Stimulated activated CD4-positive, alpha-beta T cell treated with anti-CD3 and anti-CD28 coated beads, TNF-alpha, amount 100 ng/mL, for 48 hours (primary cell): ENCODE measurements around the gene ANTXR2.
"Not testable (repeated sequence)": the region's sequence is repeated elsewhere in the genome, so short reads cannot be mapped to it uniquely, and the experiment has no call there.

Experiments
- DNase-seq, 3 donors: peaks; one replicate each; pipeline ENCODE4 v3.0.0-alpha.2; 2020; ENCODE audit warnings: low read depth in 3 of 3

ANTXR2 gene

DNA sequence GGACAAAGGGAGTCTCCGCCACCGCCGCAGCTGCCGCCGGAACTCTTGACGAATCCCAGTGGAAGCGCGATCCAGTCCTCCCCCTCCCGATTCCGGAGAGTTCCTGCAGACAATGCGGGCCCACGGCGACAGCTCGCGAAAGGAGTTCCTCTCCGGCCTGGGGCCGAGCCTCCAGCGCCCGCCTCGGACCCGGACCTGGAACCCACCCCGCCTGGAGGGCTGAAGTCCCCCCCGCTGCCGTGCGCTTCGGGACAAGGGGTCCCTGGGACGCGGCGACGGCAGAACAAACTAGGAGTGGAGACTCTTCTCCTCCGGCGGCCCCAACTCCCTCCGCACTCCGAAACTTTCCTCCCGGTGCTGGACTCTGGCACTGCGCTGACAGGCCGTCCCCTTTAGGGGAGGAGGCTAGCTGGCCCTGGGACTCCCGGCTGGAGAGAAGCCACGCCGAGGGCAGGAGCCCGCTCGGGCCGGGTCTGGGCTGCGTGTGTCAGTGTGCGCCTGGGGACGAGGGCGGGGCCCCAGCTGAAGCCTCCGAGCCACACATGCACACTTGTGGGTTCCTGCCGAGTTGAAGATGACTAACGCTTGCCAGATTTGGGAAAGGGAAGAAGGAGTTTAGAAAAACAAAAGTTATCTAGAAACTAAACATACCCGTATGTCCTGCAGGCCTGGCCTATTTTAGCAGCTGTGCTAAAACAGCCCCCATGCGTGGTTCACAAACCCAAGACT lies at the start of gene ANTXR2:
ANTXR2 (minus strand) TSS at position 486 of the 729 bp plus-strand sequence. CDS start 669 bp downstream, outside the sequence.
- peak in 2 of 3 donors; percentile 40 to 46 for DNase-seq

DNA sequence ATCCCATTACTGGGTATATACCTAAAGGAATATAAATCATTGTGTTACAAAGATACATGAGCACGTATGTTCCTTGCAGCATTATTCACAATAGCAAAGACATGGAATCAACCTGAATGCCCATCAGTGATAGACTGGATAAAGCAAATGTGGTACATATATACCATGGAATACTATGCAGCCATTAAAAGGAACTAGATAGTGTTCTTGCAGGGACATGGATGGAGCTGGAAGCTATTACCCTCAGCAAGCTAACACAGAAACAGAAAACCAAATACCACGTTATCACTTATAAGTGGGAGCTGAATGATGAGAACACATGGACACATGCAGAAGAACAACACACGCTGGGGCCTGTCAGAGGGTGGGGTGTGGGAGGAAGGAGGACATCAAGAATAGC lies 48.8 kb upstream of the ANTXR2 start:
- not testable (repeated sequence) for DNase-seq

DNA sequence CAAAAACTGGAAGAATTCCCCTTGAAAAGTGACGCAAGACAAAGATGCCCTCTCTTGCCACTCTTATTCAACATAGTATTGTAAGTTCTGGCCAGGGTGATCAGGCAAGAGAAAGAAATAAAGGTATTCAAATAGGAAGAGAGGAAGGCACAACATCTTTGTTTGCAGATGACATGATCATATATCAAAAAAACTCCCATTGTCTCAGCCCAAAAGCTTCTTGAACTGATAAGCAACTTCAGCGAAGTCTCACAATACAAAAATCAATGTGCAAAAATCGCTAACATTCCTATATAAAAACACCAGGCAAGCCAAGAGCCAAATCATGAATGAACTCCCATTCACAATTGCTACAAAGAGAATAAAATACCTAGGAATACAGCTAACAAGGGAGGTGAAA lies 46.6 kb upstream of the ANTXR2 start:
- not testable (repeated sequence) for DNase-seq

DNA sequence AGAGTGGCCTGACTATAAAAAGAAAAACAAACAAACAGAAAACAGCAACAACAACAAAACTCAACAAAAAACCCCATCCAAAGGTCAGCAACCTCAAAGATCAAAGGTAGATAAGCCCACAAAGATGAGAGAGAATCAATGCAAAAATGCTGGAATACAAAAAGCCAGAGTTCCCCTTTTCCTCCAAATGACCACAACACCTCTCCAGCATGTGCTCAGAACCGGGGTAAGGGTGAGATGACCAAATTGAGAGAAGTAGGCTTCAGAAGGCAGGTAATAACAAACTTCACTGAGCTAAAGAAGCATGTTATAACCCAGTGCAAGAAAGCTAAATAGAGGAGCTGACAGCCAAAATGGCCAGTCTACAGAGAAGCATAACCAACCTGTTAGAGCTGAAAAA lies 43.5 kb upstream of the ANTXR2 start:
- DNase-seq: no peak

DNA sequence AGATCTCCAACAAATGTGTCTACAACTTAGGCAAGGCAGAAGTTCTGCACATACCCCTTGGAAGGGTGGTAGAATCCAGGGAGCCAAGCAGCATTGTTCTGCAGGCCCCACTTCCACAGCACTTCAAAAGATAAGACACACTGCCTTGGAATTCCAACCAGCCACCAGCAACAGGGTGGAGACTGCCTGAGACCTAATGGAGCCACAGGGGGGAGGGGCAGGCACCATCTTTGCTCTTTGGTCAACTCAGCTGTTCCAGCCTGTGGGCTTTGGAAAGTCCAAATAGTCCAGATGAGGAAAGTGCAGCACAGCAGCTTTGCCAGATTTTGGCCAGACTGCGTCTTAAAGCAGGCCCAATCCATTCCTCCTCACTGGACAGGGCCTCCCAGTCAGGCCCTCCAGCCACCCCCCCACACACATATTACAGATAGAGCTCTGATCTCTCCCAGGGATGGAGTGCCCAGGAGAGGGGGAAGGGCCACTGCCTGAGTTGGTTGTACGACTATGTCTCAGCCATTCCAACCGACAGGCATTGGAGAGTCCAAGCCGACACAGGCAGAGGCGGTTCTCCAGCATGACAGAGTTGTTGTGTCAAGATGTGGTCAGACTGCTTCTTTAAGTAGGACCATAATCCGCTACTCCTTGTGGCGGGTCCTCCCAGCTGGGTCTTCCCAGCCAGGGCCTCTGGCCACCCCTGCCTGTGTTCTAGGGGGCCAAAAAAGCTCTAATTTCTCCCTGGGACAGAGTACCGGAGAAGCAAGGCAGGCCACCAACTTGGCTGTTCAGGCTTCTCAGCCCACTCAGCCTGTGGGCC lies 42.5 kb upstream of the ANTXR2 start:
- DNase-seq: no peak

DNA sequence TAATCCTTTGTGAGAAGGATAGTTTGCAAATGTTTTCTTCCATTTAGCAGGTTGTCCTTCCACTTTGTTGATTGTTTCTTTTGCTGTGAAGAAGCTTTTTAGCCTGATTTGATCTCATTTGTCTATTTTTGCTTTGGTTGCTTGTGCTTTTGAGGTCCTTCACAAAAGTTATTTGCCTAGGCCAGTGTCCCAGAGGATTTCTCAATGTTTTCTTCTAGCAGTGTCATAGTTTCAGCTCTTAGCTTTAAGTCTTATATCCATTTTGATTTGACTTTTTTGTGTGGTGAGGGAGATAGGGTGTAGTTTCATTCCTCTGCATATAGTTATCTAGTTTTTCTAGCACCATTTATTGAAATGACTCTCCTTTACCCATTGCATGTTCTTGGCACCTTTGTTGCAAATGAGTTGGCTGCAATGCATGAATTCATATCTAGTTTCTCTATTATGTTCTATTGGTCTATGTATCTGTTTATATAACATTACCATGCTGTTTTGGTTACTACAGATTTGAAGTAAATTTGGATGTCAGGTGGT lies 41.8 kb upstream of the ANTXR2 start:
- DNase-seq: no peak

DNA sequence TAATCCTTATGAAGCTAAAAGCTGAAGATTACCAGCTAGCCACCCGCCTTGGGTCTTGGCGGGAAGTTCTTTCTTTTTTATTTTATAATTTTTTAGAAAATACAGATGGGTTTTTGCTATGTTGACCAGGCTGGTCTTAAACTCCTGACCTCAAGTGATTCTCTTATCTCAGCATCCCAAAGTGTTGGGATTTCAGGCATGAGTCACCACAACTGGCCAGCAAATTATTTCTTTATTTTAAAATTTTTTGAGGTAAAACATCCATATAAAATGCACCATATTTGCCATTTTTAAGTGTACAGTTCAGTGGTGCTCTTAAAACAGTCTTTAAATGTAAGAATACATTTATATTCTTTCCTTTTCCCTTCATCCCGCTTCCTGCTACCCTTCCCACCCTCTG lies 40.6 kb upstream of the ANTXR2 start:
- no peak for DNase-seq

DNA sequence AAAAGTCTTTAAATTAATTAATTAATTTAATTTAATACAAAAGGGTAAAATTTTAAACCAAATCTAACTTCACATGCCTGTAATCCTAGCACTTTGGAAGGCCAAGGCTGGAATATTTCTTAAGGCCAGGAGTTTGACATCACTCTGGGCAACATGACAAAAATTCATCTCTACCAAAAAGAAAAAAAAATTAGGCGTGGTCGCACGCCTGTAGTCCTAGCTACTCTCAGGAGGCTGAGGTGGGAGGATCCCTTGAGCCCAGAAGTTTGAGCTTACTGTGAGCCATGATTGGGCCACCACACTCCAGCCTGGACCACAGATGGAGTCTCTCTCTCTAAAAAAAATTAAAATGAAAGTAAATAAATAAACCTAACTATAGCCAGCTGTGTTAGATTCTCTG lies 39.2 kb upstream of the ANTXR2 start:
- DNase-seq: no peak

DNA sequence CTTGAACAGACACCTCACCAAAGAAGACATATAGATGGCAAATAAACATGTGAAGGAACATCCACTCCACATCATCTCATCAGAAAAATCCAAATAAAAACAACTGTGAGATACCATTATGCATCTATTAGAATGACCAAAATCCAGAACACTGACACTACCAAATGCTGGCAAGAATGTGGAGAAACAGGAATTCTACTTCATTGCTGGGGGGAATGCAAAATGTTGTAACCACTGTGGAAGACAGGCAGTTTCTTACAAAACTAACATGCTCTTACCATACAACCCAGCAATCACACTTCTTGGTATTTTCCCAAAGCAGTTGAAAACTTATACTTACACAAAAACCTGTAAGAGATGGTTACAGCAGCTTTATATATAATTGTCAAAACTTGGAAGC lies 38.2 kb upstream of the ANTXR2 start:
- no peak for DNase-seq

DNA sequence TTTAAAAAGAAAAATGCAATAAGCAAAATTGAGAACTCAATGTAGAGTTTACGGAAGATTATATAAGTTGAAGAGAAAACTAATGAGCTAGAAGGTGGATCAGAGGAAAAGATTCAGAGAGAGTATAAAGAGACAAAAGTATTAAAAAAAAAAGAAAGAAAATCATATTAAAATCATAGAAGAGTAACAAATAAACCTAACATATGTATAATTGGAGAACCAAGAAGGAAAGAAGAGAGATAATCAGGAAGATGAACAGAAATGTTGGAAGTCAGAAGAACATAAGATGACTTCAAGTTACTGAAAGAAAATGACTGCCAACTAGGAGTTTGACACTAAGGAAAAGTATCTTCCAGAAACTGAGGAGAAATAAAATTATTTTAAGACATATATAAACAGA lies 34.3 kb upstream of the ANTXR2 start:
- no peak for DNase-seq

DNA sequence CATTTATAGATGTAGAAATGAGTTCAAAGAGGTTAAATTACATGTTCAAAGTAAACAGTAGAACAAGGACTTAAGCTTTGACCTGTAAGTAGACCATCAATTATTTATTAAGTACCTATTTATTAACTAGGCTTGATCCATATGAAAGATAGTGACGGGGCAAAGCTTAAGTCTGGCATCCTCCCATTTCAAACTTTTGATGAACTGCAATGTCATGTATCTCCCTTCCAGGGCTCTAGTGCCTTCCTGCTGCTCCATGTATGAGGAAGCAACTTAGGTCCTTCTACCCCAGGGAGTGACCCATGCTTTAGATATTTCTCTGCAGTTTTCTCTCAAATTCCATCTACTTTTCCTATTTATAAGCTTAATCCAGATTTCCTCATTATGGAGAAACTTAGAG lies 31.9 kb upstream of the ANTXR2 start:
- no peak for DNase-seq

DNA sequence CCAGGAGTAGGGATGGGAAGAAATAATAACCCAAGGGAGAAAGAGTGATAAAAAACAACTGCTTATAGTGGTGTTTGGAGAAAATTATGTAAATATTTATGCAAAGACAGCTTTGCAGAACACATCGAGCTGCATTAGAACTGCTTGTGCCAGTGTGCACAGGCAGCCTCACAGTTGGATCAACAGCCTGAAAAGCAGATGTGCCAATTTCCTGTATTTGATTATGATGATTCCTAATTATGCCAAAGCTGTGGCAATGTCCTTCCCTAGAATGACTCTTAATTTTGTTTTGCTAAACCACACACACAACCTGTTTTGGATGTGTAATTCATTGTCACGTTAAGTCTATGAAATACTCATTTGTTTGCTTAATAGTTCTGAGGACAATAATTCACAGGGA lies 30.6 kb upstream of the ANTXR2 start:
- no peak for DNase-seq

DNA sequence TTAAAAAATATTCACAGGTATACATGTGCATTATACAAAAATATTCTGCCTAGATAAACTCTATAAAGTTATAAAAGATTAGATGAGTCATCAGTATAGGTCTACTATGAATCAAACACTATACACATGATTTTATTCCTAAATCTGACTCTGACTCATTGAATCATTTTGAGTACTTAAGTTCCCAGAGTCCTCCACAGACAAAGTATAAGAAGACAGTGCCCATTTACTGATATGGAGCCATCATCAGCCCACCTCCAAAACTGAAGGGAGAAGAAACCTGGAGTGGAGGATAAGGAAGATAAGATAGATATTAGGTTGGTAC lies 28.7 kb upstream of the ANTXR2 start:
- no peak for DNase-seq

DNA sequence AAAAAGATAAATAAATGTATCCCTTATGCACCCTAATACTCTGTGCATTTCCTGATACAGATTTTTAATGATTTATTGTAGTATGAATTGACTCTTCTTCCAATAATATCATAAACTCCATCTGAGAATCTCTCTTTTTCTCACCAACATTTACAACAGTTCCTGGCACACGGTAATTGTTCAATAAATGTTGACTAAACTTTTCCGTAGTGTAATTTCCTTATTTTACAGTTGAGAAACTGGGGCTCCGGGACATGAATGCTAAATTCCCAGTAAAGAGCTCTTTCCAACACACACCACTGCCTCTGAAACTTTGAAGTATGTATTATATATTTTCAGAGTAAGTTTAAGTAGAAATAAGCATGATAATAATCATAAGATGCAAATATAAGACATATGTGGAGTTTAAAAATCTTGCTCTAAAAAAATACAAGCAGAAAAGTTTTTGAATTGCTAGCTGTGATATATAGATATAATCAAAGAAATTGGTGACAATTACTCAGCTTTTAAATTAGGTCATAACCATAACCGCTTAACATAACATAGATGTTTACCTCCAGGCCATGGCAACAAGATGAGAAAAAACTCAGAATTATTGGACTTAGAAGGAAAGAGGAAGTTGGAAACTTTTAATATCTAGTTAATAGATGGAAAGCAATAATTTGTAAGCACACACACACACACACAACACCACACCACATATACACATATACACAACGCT lies 28.2 kb upstream of the ANTXR2 start:
- no peak for DNase-seq

DNA sequence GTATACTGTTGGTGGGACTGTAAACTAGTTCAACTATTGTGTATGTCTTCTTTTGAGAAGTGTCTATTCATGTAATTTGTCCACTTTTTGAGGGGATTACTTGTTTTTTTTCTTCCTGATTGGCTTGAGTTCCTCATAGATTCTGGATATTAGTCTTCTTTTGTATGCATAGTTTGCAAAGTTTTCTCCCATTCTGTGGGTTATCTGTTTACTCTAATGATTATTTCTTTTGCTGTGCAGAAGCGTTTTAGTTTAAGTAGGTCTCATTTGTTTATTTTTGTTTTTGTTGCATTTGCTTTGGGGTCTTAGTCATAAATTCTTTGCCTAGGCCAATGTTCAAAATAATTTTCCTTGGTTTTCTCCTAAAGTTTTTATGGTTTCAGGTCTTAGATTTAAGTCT lies 26.6 kb upstream of the ANTXR2 start:
- no peak for DNase-seq

DNA sequence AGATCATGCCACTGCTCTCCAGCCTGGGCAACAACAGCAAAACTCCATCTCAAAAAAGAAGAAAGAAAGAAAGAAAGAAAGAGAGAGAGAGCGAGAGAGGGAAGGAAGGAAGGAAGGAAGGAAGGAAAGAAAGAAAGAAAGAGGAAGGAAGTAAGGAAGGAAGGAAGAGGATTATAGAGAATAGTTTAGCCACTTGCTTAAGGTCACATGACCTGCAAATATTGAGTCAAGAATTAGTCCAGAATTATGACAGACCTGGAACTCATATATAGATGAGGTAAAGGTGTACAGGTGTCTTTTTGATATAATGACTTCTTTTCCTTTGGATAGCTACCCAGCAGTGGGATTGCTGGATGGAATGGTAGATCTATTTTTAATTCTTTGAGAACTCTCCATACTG lies 25.6 kb upstream of the ANTXR2 start:
- no peak for DNase-seq

DNA sequence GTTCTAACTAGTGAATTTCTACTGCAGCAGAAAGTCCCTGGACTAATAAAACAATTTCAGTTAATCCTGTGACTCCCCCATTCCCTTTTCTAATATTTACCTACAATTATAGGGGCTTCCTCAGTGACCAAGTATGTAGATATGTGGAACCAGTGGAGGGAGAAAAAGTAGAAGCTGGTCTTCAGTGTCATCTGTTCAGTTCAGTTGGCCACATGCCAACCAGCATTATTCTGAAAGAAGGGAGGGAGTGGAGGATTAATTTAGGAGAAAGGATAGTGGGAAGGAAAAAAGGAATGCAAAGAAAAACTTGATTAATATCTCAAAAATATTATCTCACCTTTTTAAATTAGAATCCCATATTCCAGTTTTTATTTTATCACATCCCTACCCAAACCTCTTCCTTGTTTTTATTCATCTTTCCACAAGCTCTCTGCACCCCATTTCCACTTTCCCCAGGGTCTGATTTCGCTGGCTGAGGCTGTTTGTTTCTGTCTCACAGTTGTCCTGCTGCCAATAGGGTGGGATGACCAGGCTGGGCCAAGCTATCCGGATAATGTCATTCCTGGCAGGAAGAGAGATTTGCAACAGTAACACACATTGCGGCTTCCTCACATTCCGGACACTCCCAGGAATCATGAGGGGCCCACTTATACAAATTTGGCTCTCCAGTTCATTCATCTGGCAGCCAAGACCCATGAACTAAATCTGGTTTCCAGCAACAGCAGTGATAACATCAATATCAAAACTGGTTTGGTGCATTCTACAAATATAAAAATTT lies 24.6 kb upstream of the ANTXR2 start:
- DNase-seq: no peak

DNA sequence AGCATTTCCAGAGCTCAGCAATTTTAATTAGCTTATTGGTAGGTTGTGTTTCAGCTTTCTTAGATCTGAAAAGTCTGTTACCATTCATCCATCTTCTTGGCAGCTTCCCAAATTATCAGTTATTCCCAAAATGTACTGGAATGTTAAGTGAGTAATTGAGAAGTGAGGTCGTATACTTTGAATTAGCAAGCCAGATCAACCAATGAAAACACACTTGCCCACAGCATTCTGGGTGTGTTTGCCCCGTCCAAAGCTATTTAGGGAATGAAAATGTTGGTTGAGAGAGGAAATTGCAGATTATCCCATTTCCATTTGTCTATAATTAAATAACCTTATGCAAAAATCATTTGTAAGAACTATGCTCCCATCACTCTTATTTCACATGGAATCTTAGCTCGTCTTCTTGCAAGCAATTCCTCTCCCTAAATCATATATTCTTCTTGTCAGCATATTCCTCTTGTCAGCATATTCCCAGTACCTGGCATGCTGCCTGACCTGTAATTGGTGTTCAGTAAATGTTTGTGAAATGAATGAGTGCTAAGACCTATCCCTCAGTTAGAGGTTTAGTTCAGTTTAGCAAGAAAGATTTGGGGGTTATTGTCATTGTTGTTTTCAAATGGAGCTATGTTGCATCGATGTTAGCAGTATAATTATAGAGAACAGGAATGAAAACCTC lies 23.3 kb upstream of the ANTXR2 start:
- DNase-seq: no peak

DNA sequence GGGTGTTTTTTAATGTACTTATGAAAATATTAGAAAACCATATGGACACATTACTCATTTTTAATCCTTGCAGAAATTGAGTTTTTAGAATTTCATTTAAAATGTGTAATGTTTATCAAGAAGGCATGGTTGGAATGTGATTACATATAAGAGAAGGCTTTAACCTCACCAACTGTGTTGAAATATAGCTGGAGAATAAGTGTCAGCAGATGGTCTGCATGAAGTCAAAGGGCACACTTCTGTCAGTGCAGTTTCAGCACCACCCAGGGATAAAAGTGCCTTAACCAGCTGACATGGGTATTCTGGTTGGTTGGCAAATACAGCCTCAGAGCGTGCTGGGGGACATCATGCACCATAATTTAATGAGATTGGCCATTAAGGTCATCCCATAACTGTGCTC lies 21.2 kb upstream of the ANTXR2 start:
- no peak for DNase-seq

DNA sequence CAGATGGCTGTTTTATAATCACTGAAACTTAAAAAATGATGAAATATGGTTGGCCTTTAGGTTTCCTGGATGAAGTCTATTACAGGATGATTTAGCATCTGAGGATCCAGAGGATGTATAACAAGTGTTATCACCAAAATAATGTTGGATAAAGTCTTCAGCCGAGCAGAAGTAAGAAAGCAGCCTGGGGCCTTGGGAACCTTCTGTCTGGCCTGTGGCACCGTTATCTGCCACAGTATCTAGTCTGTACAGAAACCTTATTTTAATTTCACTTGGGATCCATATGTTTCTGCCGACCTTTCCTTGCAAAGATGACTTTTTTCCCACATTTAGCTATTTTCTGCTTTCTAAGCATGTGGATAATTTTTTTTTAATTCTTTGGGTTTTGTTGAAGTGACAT lies 20.5 kb upstream of the ANTXR2 start:
- no peak for DNase-seq

DNA sequence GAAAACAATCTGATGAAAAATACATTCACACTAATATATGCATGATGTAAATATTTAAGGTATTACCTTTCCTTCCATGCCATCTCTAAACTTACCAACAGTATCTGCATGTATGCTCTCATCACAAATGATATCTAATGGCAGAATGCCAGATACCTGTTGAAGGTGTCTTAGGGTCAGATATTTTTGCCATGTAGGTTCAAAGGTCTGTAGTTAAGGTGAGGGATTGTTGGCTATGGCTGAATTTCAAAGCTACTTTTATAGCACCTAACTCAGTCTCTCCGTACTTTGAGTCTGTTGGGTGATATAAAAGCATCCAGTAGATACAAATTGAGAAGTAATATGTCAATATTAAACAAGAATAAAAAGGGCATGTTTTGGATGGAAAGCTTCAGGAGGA lies 19.8 kb upstream of the ANTXR2 start:
- DNase-seq: no peak
